ENCODE data around the gene ZNF530. TPM values are rescaled to one million over a fixed set of nuclear protein-coding genes. Genes with fewer than 3 reads are reported as not detected.

Gene ZNF530
- total RNA-seq, 1 experiment from 2014 or later: 3.8 TPM

- Histone ChIP-seq H3K4me3 (replicated peaks in 1 of 2; ENCODE audit: low read depth in 1 of 2, low read length in 2 of 2) (no peak overlapping the region), H3K27me3 (ENCODE audit: insufficient read depth, low read length) (no peaks in the 10 kb centered on the region), H4K20me1 (ENCODE audit: insufficient read depth) (no peaks in the 10 kb centered on the region), H2AFZ (ENCODE audit: low read depth, low read length, poor library complexity, severe bottlenecking) (no peak overlapping the region), H3K9ac (ENCODE audit: low read length) (no peak overlapping the region), H3K4me1 (ENCODE audit: control insufficient read depth in 1 of 2, insufficient read depth in 2 of 2, low read length in 2 of 2) (no peaks in the 10 kb centered on the region), H3K9me3 (ENCODE audit: control insufficient read depth in 1 of 2, insufficient read depth in 1 of 2, low read depth in 1 of 2, low read length in 2 of 2) (peaks cover 0 to 3% of the 10 kb centered on the region in 2 experiments; a peak in 2 of 4 replicates), H3K9me2 (ENCODE audit: insufficient read depth) (no peaks in the 10 kb centered on the region), H3K27ac (ENCODE audit: low read depth, low read length) (no peak overlapping the region), H3K4me2 (ENCODE audit: low read length) (no peak overlapping the region), H3K79me2 (ENCODE audit: insufficient read depth, low read length) (no peaks in the 10 kb centered on the region), H3K36me3 (ENCODE audit: control insufficient read depth in 1 of 2, insufficient read depth in 2 of 2, low read length in 2 of 2) (no peaks in the 10 kb centered on the region)
- ChIA-PET CTCF (no interaction called here), RAD21 (ENCODE audit: low non-redundant PET in 1 of 2, low total read pairs in 2 of 2, uncharacterized antibody in 2 of 2, unreplicated experiment in 2 of 2) (no interaction called here), POLR2A (no interaction called here)
- intact Hi-C loops (cut with micrococcal nuclease): no loop called here
- DNase-seq (ENCODE audit: low read depth, low spot score) (no peak), ATAC-seq (no peak)
- no TSS peak for BruUV-seq (replicated peaks)
- TF ChIP-seq SP1 (IDR thresholded peaks at IDR 0.05; ENCODE audit: low read depth) (no peak), ZNF274 (IDR thresholded peaks at IDR 0.05; ENCODE audit: low read depth, low read length) (no peak), CEBPB (IDR thresholded peaks at IDR 0.05; ENCODE audit: low read depth) (no peak)
- TF ChIP-seq, protein P1, sequence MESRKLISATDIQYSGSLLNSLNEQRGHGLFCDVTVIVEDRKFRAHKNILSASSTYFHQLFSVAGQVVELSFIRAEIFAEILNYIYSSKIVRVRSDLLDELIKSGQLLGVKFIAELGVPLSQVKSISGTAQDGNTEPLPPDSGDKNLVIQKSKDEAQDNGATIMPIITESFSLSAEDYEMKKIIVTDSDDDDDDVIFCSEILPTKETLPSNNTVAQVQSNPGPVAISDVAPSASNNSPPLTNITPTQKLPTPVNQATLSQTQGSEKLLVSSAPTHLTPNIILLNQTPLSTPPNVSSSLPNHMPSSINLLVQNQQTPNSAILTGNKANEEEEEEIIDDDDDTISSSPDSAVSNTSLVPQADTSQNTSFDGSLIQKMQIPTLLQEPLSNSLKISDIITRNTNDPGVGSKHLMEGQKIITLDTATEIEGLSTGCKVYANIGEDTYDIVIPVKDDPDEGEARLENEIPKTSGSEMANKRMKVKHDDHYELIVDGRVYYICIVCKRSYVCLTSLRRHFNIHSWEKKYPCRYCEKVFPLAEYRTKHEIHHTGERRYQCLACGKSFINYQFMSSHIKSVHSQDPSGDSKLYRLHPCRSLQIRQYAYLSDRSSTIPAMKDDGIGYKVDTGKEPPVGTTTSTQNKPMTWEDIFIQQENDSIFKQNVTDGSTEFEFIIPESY (IDR thresholded peaks at IDR 0.05; ENCODE audit: extremely low read depth, insufficient replicate concordance, low read length): no peak
Measured at GRCh38 chr19:57656346-57656745, 56.7 kb downstream of the ZNF530 start.

Other genes with a start within 250 kb of the ZNF530 start
- 6.3 TPM for gene ZNF304, start 248.6 kb upstream of the ZNF530 start, total RNA-seq (2021; ENCODE audit: unreplicated experiment)
- 3.9 TPM for gene TRAPPC2B, start 236.3 kb upstream of the ZNF530 start, total RNA-seq (2021; ENCODE audit: unreplicated experiment)
- gene ZNF547, start 236.3 kb upstream of the ZNF530 start, total RNA-seq (2021; ENCODE audit: unreplicated experiment): 1.4 TPM
- gene ZNF548, start 210.0 kb upstream of the ZNF530 start, total RNA-seq (2021; ENCODE audit: unreplicated experiment): 8.7 TPM
- gene ZNF17, start 188.7 kb upstream of the ZNF530 start, total RNA-seq (2021; ENCODE audit: unreplicated experiment): 5.1 TPM
- 18.0 TPM for gene ZNF749, start 164.6 kb upstream of the ZNF530 start, total RNA-seq (2021; ENCODE audit: unreplicated experiment)
- gene VN1R1, start 142.7 kb upstream of the ZNF530 start, total RNA-seq (2021; ENCODE audit: unreplicated experiment): not detected
- gene ZNF772, start 122.3 kb upstream of the ZNF530 start, total RNA-seq (2021; ENCODE audit: unreplicated experiment): 0.37 TPM
- 1.9 TPM for gene ZNF419, start 112.1 kb upstream of the ZNF530 start, total RNA-seq (2021; ENCODE audit: unreplicated experiment)
- 0.42 TPM for gene ZNF773, start 99.9 kb upstream of the ZNF530 start, total RNA-seq (2021; ENCODE audit: unreplicated experiment)
- gene ZNF549, start 72.5 kb upstream of the ZNF530 start, total RNA-seq (2021; ENCODE audit: unreplicated experiment): not detected
- 3.1 TPM for gene ZNF550, start 40.0 kb upstream of the ZNF530 start, total RNA-seq (2021; ENCODE audit: unreplicated experiment)
- 4.0 TPM for gene ZNF416, start 21.0 kb upstream of the ZNF530 start, total RNA-seq (2021; ENCODE audit: unreplicated experiment)
- gene ZIK1, start 15.7 kb upstream of the ZNF530 start, total RNA-seq (2021; ENCODE audit: unreplicated experiment): not detected
- gene ZNF134, start 14.4 kb downstream of the ZNF530 start, total RNA-seq (2021; ENCODE audit: unreplicated experiment): 8.4 TPM
- 6.7 TPM for gene ZNF211, start 33.3 kb downstream of the ZNF530 start, total RNA-seq (2021; ENCODE audit: unreplicated experiment)
- gene ZSCAN4, start 69.0 kb downstream of the ZNF530 start, total RNA-seq (2021; ENCODE audit: unreplicated experiment): not detected
- gene ZNF551, start 82.1 kb downstream of the ZNF530 start, total RNA-seq (2021; ENCODE audit: unreplicated experiment): 10.8 TPM
- gene ZNF154, start 109.3 kb downstream of the ZNF530 start, total RNA-seq (2021; ENCODE audit: unreplicated experiment): 0.10 TPM
- gene ZNF671, start 127.7 kb downstream of the ZNF530 start, total RNA-seq (2021; ENCODE audit: unreplicated experiment): not detected
- 8.6 TPM for gene ZNF776, start 146.9 kb downstream of the ZNF530 start, total RNA-seq (2021; ENCODE audit: unreplicated experiment)
- gene ZNF586, start 169.8 kb downstream of the ZNF530 start, total RNA-seq (2021; ENCODE audit: unreplicated experiment): 3.5 TPM
- gene ZNF552, start 215.0 kb downstream of the ZNF530 start, total RNA-seq (2021; ENCODE audit: unreplicated experiment): 7.1 TPM
- gene ZNF587B, start 230.4 kb downstream of the ZNF530 start, total RNA-seq (2021; ENCODE audit: unreplicated experiment): 14.1 TPM
- gene ZNF587, start 250.0 kb downstream of the ZNF530 start, total RNA-seq (2021; ENCODE audit: unreplicated experiment): 25.9 TPM

All from HCT116 (cell line).